Measurements from ENCODE around the gene CLDN6.
A peak's percentile ranks its signal among the peaks of the same experiment; 100 is the strongest.

Gene CLDN6

GRCh38 chr16:3012828-3013420 lies 5.1 kb downstream of the CLDN6 start, which contains the start of gene CLDN9:
TSS of gene CLDN9 (plus strand) at chr16:3012923. CDS start at chr16:3013363, 440 bp downstream.
- no peak for DNase-seq

DNA sequence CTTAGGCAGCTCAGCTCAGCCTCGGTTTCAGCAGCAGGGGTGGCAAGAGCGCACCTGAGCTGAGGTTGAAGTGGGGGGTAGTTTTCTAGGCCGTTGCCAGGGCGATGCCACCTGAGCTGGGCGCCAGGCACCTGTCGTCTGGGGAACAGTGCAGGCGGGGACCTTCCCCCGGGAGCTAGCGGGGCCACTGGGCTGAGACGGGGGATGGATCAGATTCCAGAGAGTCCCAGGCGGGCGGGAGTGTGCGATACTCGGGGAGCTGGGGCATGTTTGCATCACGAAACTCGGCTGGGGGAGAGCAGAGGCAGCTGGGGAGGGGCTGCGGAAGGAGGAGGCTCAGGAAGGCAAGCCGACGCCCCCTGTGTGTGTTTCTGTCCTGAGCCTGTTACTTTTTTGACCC lies 5.7 kb downstream of the CLDN6 start:
- DNase-seq = no peak

GRCh38 chr16:3010510-3010909 lies 7.5 kb downstream of the CLDN6 start:
- DNase-seq = no peak

DNA sequence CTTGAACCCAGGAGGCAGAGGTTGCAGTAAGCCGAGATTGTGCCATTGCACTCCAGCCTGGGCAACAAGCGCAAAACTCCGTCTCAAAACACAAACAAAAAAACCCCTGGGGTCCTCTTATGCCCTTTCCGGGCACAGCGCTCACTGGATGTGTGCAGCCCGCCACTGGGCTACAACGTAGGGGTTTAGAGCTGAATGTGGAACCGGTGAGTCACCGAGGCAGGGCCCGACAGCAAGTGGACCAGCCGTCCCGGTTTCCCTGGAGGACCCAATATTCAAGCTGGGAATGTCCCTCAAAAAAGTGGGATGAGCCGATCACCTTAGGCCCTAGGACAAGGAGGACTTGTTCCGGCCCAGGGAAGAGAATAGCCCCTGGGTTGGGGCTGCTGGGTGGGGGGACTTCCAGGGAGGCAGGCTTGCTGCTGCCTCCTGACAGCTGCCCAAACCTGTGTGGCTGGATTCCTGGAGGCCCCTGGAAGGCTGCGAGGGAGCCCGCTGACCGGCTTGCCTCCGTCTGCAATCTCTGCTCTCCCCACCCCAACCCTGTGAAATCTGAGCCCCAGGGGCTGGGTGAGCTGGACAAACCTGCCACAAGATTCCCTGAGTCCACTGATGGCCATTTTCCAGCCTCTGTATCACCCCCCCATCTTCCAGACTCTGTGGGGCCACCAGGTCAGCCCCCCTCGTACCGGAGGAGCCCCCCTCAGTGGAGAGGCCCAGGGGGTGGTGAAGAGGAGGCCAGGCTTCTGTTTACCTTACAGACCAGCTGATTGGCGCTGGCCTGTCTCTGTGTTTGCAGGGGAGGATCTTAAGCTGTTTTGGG lies 8.2 kb downstream of the CLDN6 start:
- no peak for DNase-seq

GRCh38 chr16:3008690-3009037 lies 9.3 kb downstream of the CLDN6 start:
- peak in 1 of 2 donors; percentile 35 for DNase-seq

DNA sequence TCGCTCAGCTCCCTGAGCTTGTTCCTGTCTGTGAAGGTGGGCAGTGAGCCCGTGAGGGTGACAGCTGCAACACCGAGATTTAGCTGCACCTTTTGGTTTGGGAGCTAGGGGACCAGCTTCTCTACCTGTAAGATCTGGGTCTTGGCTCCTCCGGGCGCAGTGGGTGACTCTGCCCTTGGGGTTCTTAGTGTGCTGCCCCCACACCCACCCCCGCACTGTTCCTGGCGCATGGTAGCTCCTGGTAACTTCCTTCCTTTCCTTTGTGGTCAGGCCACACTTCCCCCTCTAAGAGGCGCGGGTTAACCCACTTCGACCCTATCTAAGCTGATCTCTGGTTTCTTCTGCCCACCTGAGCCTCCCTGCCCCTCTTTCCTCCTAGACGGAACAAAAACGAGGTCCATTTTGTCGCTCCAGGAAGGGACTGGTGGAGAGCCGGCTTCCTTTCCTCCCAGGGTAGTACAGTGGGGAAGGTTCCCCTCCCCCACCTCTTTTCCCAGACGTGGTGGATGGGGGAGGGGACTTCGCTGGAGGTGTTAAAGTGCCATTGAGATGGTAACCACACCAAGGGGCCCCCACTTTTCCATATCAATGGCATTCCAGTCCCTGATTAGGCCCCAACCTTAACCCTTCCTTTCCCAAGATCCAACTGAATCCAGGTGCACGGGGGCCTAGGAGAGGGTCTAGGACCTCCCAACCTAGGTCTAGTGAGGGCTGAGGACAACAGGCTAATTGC lies 9.9 kb downstream of the CLDN6 start:
- peak; percentile 67 to 84 for DNase-seq

DNA sequence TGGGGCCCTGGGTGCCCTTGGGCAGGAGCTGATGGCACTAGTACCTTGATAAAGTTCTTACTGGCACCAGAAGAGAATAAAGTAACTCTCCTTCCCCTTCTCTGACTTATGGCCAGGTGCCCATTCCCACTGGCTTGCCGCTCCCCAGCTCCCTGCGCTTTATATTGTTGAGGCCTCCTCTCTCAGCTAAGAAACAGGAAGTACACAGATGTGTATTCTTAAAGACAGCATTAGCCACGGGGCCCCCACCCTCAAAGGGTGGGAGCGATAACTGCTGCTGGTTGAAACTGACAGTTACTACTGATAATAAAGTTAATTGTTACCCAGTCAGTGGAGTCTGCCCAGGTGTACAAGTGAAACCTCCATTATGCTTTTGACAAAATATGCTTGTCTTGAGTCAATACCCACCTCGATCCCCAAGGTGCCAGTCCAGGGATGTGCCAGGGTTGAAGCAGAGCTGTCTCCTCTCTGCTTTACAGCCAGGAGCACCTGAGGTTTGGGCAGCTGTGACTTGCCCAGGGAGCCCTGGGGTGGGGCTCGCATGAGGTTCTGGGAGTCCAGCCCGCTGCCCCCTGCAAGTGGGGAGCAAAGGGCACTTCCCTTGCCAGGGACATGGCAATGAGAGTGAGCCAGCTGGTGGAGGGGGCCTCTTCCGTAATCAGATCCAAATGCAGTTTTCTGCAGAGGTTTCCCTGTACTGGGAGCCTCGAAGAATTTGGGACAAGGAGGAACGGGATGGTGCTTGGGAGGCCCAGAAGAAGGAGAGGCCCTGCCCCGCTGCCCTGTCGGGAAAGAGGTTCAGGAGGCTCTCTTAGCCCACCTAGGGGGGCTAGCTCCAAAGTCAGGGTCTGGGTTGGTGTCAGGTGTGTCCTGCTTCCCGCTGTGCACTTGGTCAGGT lies 10.7 kb downstream of the CLDN6 start:
- peak; percentile 16 to 42 for DNase-seq

GRCh38 chr16:3004781-3005284 lies 13.2 kb downstream of the CLDN6 start:
- DNase-seq = peak in 1 of 2 donors; percentile 46

GRCh38 chr16:3004319-3004718 lies 13.7 kb downstream of the CLDN6 start:
- peak in 1 of 2 donors; percentile 42 for DNase-seq

GRCh38 chr16:3003582-3004270 lies 14.3 kb downstream of the CLDN6 start:
- DNase-seq = peak; percentile 99 to 100

- no peak for DNase-seq
These were observed 16.7 kb downstream of the CLDN6 start for GRCh38 chr16:3001316-3001715.

DNA sequence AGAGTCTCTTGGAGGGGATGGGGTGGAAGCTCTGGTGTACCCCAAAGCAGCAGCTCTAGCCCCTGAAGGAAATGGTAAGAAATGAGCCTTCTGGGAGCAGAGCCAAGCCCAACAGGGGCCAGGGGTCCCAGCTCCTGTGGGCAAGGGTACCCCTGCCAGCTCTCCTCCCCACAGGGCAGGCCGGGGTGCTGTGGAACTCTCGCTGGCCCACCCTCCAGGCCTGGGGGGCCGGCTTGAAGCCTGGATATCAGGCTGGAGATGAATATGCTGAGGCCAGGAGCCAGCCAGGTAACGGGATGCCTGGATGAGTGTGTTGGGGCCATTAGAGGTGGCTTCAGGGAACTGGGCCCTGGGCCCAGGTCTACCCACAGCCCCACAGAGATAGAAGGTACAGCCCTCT lies 17.4 kb downstream of the CLDN6 start:
- DNase-seq = no peak

GRCh38 chr16:2999929-3000328 lies 18.1 kb downstream of the CLDN6 start:
- DNase-seq = no peak

DNA sequence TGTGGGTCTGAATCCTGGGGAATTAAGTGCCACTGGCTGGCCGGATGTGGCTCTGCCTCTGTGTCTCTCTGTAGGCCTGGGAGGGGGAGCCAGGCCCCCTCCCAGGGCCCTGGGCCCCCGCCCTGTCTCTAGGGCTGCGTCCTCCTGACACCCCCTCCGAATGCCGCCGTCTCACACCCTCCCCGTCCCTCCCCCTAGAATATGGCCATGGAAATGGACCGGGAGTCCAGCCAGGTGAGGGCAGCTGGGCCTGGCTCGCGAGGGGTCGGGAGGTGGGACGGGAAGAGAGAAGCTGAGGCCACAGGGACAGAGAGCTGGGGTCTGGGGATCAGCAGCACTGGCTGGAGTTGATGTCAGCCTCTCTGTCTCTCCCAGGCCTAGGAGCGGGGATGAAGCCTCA lies 21.7 kb downstream of the CLDN6 start:
- DNase-seq = no peak

- no peak for DNase-seq
These were observed 25.5 kb downstream of the CLDN6 start for GRCh38 chr16:2992383-2993081.

- DNase-seq = no peak
These were observed 26.3 kb downstream of the CLDN6 start for GRCh38 chr16:2991566-2992261.

- DNase-seq = no peak
These were observed 27.1 kb downstream of the CLDN6 start for GRCh38 chr16:2990891-2991290.

DNA sequence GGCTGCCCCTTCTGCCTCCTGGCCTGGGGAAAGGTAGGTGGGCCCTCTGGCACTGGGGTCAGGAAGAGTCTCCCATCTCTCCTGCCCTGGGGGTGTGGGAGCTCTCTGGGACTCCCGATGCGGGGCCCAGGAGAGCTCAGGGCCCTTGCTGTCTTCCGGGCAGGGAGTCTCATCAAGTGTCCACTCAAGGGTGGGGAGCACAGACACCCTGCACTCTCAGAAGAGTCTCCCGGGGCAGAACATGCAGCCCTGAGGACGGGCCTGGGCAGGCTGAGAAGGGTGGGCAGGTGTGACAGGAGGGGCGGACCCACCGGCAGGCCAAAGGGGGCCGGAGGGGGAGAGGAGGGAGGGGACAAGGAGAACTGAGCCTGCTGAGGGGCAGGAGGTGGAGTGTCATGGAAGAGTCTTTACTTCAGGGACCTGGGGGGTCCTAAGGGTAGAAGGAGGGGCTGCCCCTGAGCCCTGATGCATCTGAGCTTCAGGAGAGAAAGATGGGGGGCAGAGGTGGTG lies 29.3 kb downstream of the CLDN6 start:
- no peak for DNase-seq

- no peak for DNase-seq
These were observed 30.1 kb downstream of the CLDN6 start for GRCh38 chr16:2987833-2988232.

DNA sequence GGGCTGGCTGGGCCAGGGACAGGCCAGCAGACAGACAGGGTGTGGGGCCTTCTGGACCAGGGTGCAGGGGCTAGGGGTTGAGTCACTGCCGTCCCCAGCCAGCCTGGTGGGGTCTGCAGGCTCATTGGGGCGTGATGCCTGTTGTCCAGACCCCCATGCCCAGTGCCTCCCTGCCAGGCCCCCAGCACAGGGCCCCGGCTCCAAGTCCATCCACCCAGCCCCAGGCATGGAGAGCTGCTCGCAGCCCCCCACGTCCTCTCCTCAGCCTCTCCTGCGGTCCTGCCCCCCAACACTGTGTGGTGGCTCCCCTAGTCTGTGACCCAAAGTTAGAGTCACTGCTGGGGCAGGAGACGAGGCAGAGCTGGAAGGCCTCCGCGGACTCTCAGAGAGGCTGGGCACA lies 30.7 kb downstream of the CLDN6 start:
- no peak for DNase-seq

Measured in inflammatory macrophage (primary cell).